HG03108 (cell line): ENCODE data around the gene ITGAV.

Experiments used
- ATAC-seq: cut with Tn5 transposase; IDR thresholded peaks from one replicate; pipeline ENCODE4 v1.9.1; 2021; ENCODE audit warnings: moderate library complexity; ENCODE audit not compliant: unreplicated experiment

ITGAV gene

DNA sequence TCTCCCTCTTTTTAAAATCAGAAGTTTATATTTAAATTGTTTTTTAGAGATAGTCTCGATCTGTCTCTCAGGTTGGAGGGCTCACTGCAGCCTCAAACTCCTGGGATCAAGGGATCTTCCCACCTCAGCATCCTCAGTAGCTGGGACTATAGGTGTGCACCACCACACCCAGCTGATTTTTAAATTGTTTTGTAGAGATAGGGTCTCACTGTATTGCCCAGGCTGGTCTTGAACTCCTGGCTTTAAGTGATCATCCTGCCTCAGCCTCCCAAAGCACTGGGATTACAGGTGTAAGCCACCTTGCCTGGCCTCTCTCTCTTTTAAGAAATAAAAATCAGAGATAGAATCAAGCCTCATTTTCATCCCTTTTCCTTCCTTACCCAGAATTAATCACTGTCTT lies 126.1 kb downstream of the ITGAV start:
- no peak for ATAC-seq

GRCh38 chr2:186716899-186717298 lies 127.0 kb downstream of the ITGAV start:
- no peak for ATAC-seq

GRCh38 chr2:186717320-186718007 lies 127.6 kb downstream of the ITGAV start:
- ATAC-seq, result no peak

DNA sequence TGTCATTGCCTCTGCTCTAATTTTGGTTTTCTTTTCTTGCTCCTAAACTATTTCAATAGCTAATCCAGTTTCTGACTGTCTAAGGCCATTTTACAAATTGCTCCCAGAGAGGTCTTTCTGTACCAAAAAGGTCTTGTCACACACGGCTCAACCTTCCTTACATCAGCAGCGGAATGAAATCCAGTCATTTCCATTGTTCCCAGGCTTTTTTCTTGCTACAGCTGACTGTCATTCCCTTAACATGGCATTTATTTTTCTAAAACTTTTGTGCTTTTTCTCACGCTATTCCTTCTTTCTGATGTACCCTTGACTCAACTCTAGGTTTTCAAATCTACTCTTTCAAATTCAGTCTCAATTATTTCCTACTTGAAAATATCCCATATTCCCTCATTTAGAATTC lies 128.3 kb downstream of the ITGAV start:
- ATAC-seq, result no peak

DNA sequence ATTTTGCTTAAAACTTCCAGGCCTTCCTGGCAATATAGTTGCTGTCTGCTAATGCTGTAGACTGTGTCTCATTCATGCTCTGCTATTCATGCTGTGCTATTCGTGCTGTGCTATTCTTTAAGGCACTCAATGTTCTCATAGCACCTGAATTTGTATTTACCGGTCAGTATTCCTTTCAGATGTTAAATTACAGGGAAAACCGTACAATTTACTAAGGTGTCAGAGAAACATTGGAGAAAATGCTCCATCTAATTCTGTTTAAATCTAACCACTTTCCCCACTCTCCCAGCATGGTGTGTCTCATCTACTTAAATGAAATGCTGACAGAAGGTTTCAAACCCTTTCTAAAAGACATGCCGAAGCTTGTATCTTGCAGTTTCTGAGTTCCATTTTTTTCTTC lies 129.0 kb downstream of the ITGAV start:
- no peak for ATAC-seq

- ATAC-seq, result no peak
These were observed 132.1 kb downstream of the ITGAV start for GRCh38 chr2:186721956-186722355.

GRCh38 chr2:186724736-186725135 lies 134.9 kb downstream of the ITGAV start:
- ATAC-seq, result no peak

DNA sequence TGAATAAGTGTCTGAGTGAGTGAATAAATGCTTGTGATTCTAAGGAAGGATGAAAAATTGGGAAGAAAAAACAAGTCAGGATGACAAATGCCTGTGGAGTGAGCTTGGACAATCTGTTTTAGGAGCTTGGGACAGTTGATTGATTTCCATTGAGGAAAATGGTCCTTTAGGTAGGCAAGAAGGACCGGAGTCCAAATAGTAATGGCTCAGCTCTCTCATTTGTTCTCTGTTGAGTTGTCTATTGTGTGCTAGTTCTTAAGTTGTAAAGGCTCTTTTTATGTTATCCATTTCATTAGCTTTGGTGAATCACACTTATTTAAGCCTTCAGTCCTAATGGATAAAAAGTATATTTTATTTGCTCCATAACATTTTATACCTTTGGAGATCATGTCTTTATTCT lies 135.9 kb downstream of the ITGAV start:
- ATAC-seq, result no peak

DNA sequence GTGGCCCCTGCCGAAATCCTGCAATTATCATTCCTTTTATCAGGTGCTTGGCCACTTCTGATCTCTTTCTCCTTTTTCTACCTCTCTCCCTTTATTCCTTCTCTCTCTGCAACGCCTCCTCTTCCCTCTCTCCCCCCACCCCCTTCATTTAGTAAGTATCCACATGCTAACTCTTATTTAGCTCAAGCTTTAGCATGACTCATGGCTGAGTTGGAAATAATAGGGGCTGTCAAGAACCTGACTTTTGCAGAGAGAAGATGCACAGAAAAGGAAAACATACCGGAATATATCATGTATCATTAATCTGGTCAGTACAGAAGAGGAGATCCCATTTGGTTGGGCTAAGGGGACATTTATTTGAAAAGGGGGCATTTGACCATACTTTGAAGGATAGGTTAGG lies 137.1 kb downstream of the ITGAV start:
- ATAC-seq, result no peak

- no peak for ATAC-seq
These were observed 138.8 kb downstream of the ITGAV start for GRCh38 chr2:186728631-186729030.
